SK-N-SH (cell line): Measurements from ENCODE around the gene RPN1.

Experiments
- CTCF ChIP-seq: fragments of 200-600 bp; sonication (generic); IDR thresholded peaks from 2 replicates; pipeline ENCODE4 v1.6.1; 2017; ENCODE audit warnings: antibody characterized with exemption, mild to moderate bottlenecking, moderate library complexity
- GABPA ChIP-seq: IDR thresholded peaks from 2 replicates; pipeline ENCODE4 v1.4.0; 2012; ENCODE audit warnings: low read depth, mild to moderate bottlenecking
- NRF1 ChIP-seq: IDR thresholded peaks from 2 replicates; pipeline ENCODE4 v1.6.1; 2012; ENCODE audit warnings: low read depth, mild to moderate bottlenecking, low read length
- RFX5 ChIP-seq: IDR thresholded peaks from 2 replicates; pipeline ENCODE4 v1.6.1; 2012; ENCODE audit warnings: mild to moderate bottlenecking, improper control_type of control experiment, low read length
- RXRA ChIP-seq: IDR thresholded peaks from 2 replicates; pipeline ENCODE4 v1.4.0; 2012; ENCODE audit warnings: low read depth, mild to moderate bottlenecking, borderline replicate concordance
- SIN3A ChIP-seq: IDR thresholded peaks from 2 replicates; pipeline ENCODE4 v1.6.1; 2012; ENCODE audit warnings: low read depth, mild to moderate bottlenecking, low read length, moderate library complexity, borderline replicate concordance
- TEAD4 ChIP-seq: IDR thresholded peaks from 2 replicates; pipeline ENCODE4 v1.4.0; 2012; ENCODE audit warnings: mild to moderate bottlenecking, borderline replicate concordance; ENCODE audit not compliant: insufficient read depth
- USF2 ChIP-seq: fragments of 150-350 bp; IDR thresholded peaks from 2 replicates; pipeline ENCODE4 v1.6.1; 2017; ENCODE audit warnings: antibody characterized with exemption, low read length, low read depth, borderline replicate concordance
- YY1 ChIP-seq: IDR thresholded peaks from 2 replicates; pipeline ENCODE4 v1.4.0; 2012; ENCODE audit warnings: low read depth, mild to moderate bottlenecking

GRCh38 chr3:128624526-128625138 lies 26.0 kb downstream of the RPN1 start:
- TF ChIP-seq USF2 = no peak
- no peak for TF ChIP-seq NRF1
- TF ChIP-seq CTCF = no peak
- no peak for TF ChIP-seq RFX5
- TF ChIP-seq GABPA = no peak
- no peak for TF ChIP-seq TEAD4
- TF ChIP-seq YY1 = no peak
- TF ChIP-seq SIN3A = no peak
- no peak for TF ChIP-seq RXRA
